ENCODE results near the gene GSKIP. TPM values are rescaled to one million over a fixed set of nuclear protein-coding genes. Genes with fewer than 3 reads are reported as not detected.

GSKIP gene
- total RNA-seq, 2 experiments from 2014 or later = 10.3 to 11.9 TPM

DNA sequence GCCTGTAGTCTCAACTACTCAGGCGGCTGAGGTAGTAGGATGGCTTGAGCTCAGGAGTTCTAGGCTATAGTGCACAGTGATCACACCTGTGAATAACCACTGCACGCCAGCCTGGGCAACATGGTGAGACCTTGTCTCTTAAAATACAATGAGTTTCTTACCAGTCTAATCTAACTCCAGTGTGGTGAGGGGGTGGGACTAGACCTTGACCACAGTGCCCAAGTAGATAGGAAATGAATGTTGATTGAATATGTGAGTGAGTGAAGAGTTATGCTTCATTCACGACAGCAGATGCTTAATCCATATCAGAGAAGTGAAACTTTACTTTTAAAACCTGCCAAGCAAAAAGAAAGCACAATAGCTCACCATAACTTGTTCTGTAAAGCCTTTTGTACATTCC is 17.4 kb downstream of the GSKIP start:
- intact Hi-C loops (cut with DNase I, micrococcal nuclease) = no loop called here
- no peak for DNase-seq
- H3K4me3 ChIP-seq (ENCODE audit: low read length) = no peak overlapping the region
- Mint-ChIP-seq H3K27me3 (no peaks in the 10 kb centered on the region), H3K36me3 (ENCODE audit: low read depth) (peaks cover 44% of the 10 kb centered on the region), H3K27ac (no peak overlapping the region), H3K9me3 (no peaks in the 10 kb centered on the region), H3K4me1 (ENCODE audit: low read depth) (no peaks in the 10 kb centered on the region), H3K4me3 (no peak overlapping the region)
- ATAC-seq (ENCODE audit: poor library complexity) = no peak
- CTCF ChIA-PET = interaction anchor here (0.6 kb wide), 1 partner anchor 20 kb away, joined by 3 read pairs; no protein-coding TSS in a partner anchor
- POLR2A ChIA-PET = interaction anchor here (0.6 kb wide), 1 partner anchor 195 kb away, joined by 3 read pairs; no protein-coding TSS in a partner anchor
- H3K27me3 ChIP-seq (ENCODE audit: control insufficient read depth in 1 of 2, insufficient read depth in 2 of 2, low read length in 2 of 2) = no peaks in the 10 kb centered on the region
- H3K27ac ChIP-seq (ENCODE audit: low read depth in 1 of 2, low read length in 2 of 2) = no peak overlapping the region
- peaks cover 32% of the 10 kb centered on the region for H3K36me3 ChIP-seq (ENCODE audit: insufficient read depth, low read length)
- no peaks in the 10 kb centered on the region for H3K4me1 ChIP-seq (ENCODE audit: insufficient read depth, low read length)
- TF ChIP-seq CTCF (IDR thresholded peaks at IDR 0.05) = no peak
- no peaks in the 10 kb centered on the region for H3K9me3 ChIP-seq (ENCODE audit: control insufficient read depth in 1 of 2, insufficient read depth in 1 of 2, low read length in 2 of 2)

DNA sequence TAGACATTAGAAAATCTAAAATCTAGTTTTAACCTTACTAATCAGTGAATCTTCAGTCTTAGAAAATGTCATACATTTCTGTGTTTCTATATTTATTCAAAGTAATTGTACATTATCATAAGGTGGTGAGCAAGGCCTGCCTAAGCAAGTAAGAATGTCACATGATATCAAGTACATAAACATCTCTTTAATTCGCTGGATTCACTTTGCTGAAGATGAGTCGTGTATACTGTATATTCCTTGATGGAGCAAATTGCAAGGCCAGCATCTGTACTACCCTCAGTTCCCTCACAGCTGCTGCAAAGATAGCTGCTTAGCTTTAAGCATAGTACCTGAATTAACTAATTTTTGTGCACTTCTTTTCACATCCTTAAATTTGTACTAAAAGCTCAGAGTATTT is 20.1 kb downstream of the GSKIP start:
- no peaks in the 10 kb centered on the region for H3K27me3 Mint-ChIP-seq
- POLR2A ChIA-PET = no interaction called here

DNA sequence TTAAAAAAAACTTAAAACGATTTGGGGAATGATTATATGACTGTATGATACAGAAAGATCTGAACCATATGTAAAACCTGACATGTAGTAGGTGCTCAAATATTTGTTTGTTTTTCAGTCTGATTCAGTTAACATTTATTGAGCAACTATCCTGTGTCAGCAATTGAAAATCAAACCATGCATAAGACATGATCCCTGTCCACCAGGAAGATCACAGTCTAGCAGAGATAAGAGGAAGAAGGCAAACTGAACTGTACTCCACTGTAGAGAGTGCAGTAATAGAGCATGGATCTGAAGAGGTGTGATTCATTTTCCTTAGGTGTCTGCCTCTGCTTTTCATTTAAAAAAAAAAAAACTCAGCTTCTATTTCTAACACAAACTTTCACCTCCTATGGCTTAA is 20.7 kb downstream of the GSKIP start:
- H3K4me1 Mint-ChIP-seq (ENCODE audit: low read depth) = no peaks in the 10 kb centered on the region
- Histone ChIP-seq H3K36me3 (ENCODE audit: insufficient read depth, low read length) (peaks cover 41% of the 10 kb centered on the region), H3K9me3 (ENCODE audit: control insufficient read depth in 1 of 2, insufficient read depth in 1 of 2, low read length in 2 of 2) (no peaks in the 10 kb centered on the region), H3K4me3 (ENCODE audit: low read length) (no peak overlapping the region), H3K27ac (ENCODE audit: low read depth in 1 of 2, low read length in 2 of 2) (no peak overlapping the region), H3K27me3 (ENCODE audit: control insufficient read depth in 1 of 2, insufficient read depth in 2 of 2, low read length in 2 of 2) (no peaks in the 10 kb centered on the region), H3K4me1 (ENCODE audit: insufficient read depth, low read length) (no peaks in the 10 kb centered on the region)
- intact Hi-C loops (cut with DNase I, micrococcal nuclease) = no loop called here
- no peak for DNase-seq
- H3K27ac Mint-ChIP-seq = no peak overlapping the region
- POLR2A ChIA-PET = no interaction called here
- H3K4me3 Mint-ChIP-seq = no peak overlapping the region
- CTCF ChIA-PET = interaction anchor here (1.0 to 1.7 kb wide), 2 partner anchors 13 to 16 kb away, joined by 4 read pairs; no protein-coding TSS in a partner anchor
- no peak for TF ChIP-seq CTCF (IDR thresholded peaks at IDR 0.05)
- no peak for ATAC-seq (ENCODE audit: poor library complexity)
- no peaks in the 10 kb centered on the region for H3K9me3 Mint-ChIP-seq
- no peaks in the 10 kb centered on the region for H3K27me3 Mint-ChIP-seq
- peaks cover 46% of the 10 kb centered on the region for H3K36me3 Mint-ChIP-seq (ENCODE audit: low read depth)

More for the DNA sequence above, 20.1 kb downstream of the GSKIP start:
- intact Hi-C loops (cut with DNase I, micrococcal nuclease) = no loop called here
- no peak overlapping the region for H3K4me3 ChIP-seq (ENCODE audit: low read length)
- H3K27me3 ChIP-seq (ENCODE audit: control insufficient read depth in 1 of 2, insufficient read depth in 2 of 2, low read length in 2 of 2) = no peaks in the 10 kb centered on the region
- H3K36me3 ChIP-seq (ENCODE audit: insufficient read depth, low read length) = peaks cover 41% of the 10 kb centered on the region
- Mint-ChIP-seq H3K4me1 (ENCODE audit: low read depth) (no peaks in the 10 kb centered on the region), H3K9me3 (no peaks in the 10 kb centered on the region), H3K27ac (no peak overlapping the region), H3K36me3 (ENCODE audit: low read depth) (peaks cover 46% of the 10 kb centered on the region), H3K4me3 (no peak overlapping the region)
- CTCF ChIA-PET = interaction anchor here (1.7 kb wide), 1 partner anchor 12 kb away, joined by 4 read pairs; no protein-coding TSS in a partner anchor
- H3K9me3 ChIP-seq (ENCODE audit: control insufficient read depth in 1 of 2, insufficient read depth in 1 of 2, low read length in 2 of 2) = no peaks in the 10 kb centered on the region
- no peak overlapping the region for H3K27ac ChIP-seq (ENCODE audit: low read depth in 1 of 2, low read length in 2 of 2)
- ATAC-seq (ENCODE audit: poor library complexity) = no peak
- H3K4me1 ChIP-seq (ENCODE audit: insufficient read depth, low read length) = no peaks in the 10 kb centered on the region
- no peak for TF ChIP-seq CTCF (IDR thresholded peaks at IDR 0.05)
- DNase-seq = no peak
